Dedifferentiated amniotic fluid mesenchymal stem cell (primary cell): ENCODE measurements around the gene PLCB1.

Experiments used
- DNase-seq: peaks from one replicate; pipeline ENCODE4 v3.0.0-alpha.2; 2016; ENCODE audit errors: extremely low spot score

Gene PLCB1

GRCh38 chr20:8246153-8246552, 114.1 kb downstream of the PLCB1 start:
- DNase-seq: no peak

GRCh38 chr20:8246716-8247115, 114.7 kb downstream of the PLCB1 start:
- no peak for DNase-seq

- DNase-seq: no peak
Measured at GRCh38 chr20:8248051-8248450, 116.0 kb downstream of the PLCB1 start.

GRCh38 chr20:8249634-8250033, 117.6 kb downstream of the PLCB1 start:
- no peak for DNase-seq

GRCh38 chr20:8250539-8251200, 118.6 kb downstream of the PLCB1 start:
- DNase-seq: no peak

- no peak for DNase-seq
Measured at GRCh38 chr20:8251201-8251575, 119.1 kb downstream of the PLCB1 start.

GRCh38 chr20:8254911-8255582, 123.0 kb downstream of the PLCB1 start:
- DNase-seq: no peak

GRCh38 chr20:8255945-8256632, 124.0 kb downstream of the PLCB1 start:
- DNase-seq: no peak

- no peak for DNase-seq
Measured at GRCh38 chr20:8260837-8261251, 128.8 kb downstream of the PLCB1 start.

GRCh38 chr20:8262721-8263120, 130.7 kb downstream of the PLCB1 start:
- no peak for DNase-seq

GRCh38 chr20:8265588-8265987, 133.5 kb downstream of the PLCB1 start:
- no peak for DNase-seq

GRCh38 chr20:8267009-8267408, 134.9 kb downstream of the PLCB1 start:
- DNase-seq: no peak

GRCh38 chr20:8271727-8272126, 139.7 kb downstream of the PLCB1 start:
- DNase-seq: no peak

GRCh38 chr20:8272766-8273165, 140.7 kb downstream of the PLCB1 start:
- no peak for DNase-seq

GRCh38 chr20:8284902-8285301, 152.8 kb downstream of the PLCB1 start:
- no peak for DNase-seq

GRCh38 chr20:8287340-8287739, 155.3 kb downstream of the PLCB1 start:
- DNase-seq: no peak

GRCh38 chr20:8291200-8291599, 159.1 kb downstream of the PLCB1 start:
- DNase-seq: no peak

- DNase-seq: peak; percentile 18
Measured at GRCh38 chr20:8291873-8292272, 159.8 kb downstream of the PLCB1 start.

GRCh38 chr20:8292793-8293192, 160.7 kb downstream of the PLCB1 start:
- DNase-seq: no peak

GRCh38 chr20:8293750-8294149, 161.7 kb downstream of the PLCB1 start:
- DNase-seq: no peak

- DNase-seq: no peak
Measured at GRCh38 chr20:8296536-8296935, 164.5 kb downstream of the PLCB1 start.

- DNase-seq: no peak
Measured at GRCh38 chr20:8298426-8299043, 166.5 kb downstream of the PLCB1 start.

- no peak for DNase-seq
Measured at GRCh38 chr20:8299921-8300320, 167.9 kb downstream of the PLCB1 start.
